Hepatocyte (in vitro differentiated cells): ENCODE results near the gene GPC5. TPM values are rescaled to one million over a fixed set of nuclear protein-coding genes. Genes with fewer than 3 reads are reported as not detected.

Experiments used
- DNase-seq: peaks from one replicate; pipeline ENCODE4 v3.0.0-alpha.2; 2016; ENCODE audit warnings: low spot score
- H2AFZ ChIP-seq: fragments of 200-600 bp; sonication (generic); 2 replicates; pipeline ENCODE4 v1.6.0; 2016; ENCODE audit warnings: antibody characterized with exemption, mild to moderate bottlenecking
- H3K27ac ChIP-seq: fragments of 200-600 bp; sonication (generic); 2 replicates; pipeline ENCODE4 v1.5.1; 2016; ENCODE audit warnings: mild to moderate bottlenecking
- H3K27me3 ChIP-seq: fragments of 200-600 bp; sonication (generic); 2 replicates; pipeline ENCODE4 v1.6.1; 2016
- H3K36me3 ChIP-seq: fragments of 200-600 bp; sonication (generic); replicated peaks from 2 replicates; pipeline ENCODE4 v1.5.1; 2016; ENCODE audit warnings: low read depth; ENCODE audit not compliant: insufficient read depth
- H3K4me1 ChIP-seq: fragments of 200-600 bp; sonication (generic); 2 replicates; pipeline ENCODE4 v1.5.1; 2016; ENCODE audit warnings: mild to moderate bottlenecking, moderate library complexity; ENCODE audit not compliant: insufficient read depth
- H3K4me2 ChIP-seq: fragments of 200-600 bp; sonication (generic); 2 replicates; pipeline ENCODE4 v1.6.0; 2016
- H3K4me3 ChIP-seq: fragments of 200-600 bp; sonication (generic); 2 replicates; pipeline ENCODE4 v1.5.1; 2016; ENCODE audit warnings: mild to moderate bottlenecking
- H3K79me2 ChIP-seq: fragments of 200-600 bp; sonication (generic); 2 replicates; pipeline ENCODE4 v1.6.0; 2017; ENCODE audit warnings: mild to moderate bottlenecking
- H3K9me2 ChIP-seq: fragments of 200-600 bp; sonication (generic); replicated peaks from 2 replicates; pipeline ENCODE4 v1.6.0; 2017; ENCODE audit warnings: mild to moderate bottlenecking; ENCODE audit not compliant: insufficient read depth
- H3K9me3 ChIP-seq: fragments of 200-600 bp; sonication (generic); 2 replicates; pipeline ENCODE4 v1.5.1; 2016; ENCODE audit warnings: low read depth, mild to moderate bottlenecking
- H4K20me1 ChIP-seq: fragments of 200-600 bp; sonication (generic); 2 replicates; pipeline ENCODE4 v1.6.0; 2016; ENCODE audit warnings: mild to moderate bottlenecking; ENCODE audit not compliant: insufficient read depth, poor library complexity, severe bottlenecking
- EZH2 ChIP-seq: fragments of 200-600 bp; sonication (generic); IDR thresholded peaks from 2 replicates; pipeline ENCODE4 v1.6.1; 2016; ENCODE audit warnings: antibody characterized with exemption, mild to moderate bottlenecking, borderline replicate concordance
- EZH2phosphoT487 ChIP-seq: fragments of 200-600 bp; sonication (generic); IDR thresholded peaks from one replicate; pipeline ENCODE4 v1.6.1; 2018; ENCODE audit warnings: antibody characterized with exemption, mild to moderate bottlenecking, low read depth, moderate library complexity; ENCODE audit not compliant: unreplicated experiment, severe bottlenecking
- WGBS: methylation state at CpG from one replicate; pipeline ENCODE4 v1.1.6; 2016; ENCODE audit warnings: low lambda C conversion rate; ENCODE audit errors: missing lambda C conversion rate; 5-methylcytosine and 5-hydroxymethylcytosine counted together
- polyA plus RNA-seq: library from polyadenylated mRNA; unstranded; fragments of >200 nt; fragmentation: Nextera tagmentation; extraction: Ambion mirVana; gene quantifications from 2 replicates; pipeline ENCODE4 v1.2.1, GENCODE V29; 2016
- total RNA-seq: library from RNA; depleted of rRNA; stranded (reverse); fragments of >200 nt; gene quantifications from 2 replicates; pipeline ENCODE4 v1.2.3, GENCODE V29; 2014
- TF ChIP-seq, protein P1 (sequence below): fragments of 200-600 bp; sonication (generic); IDR thresholded peaks from 2 replicates; pipeline ENCODE4 v1.5.1; 2016; ENCODE audit warnings: antibody characterized with exemption, mild to moderate bottlenecking; ENCODE audit not compliant: poor library complexity

Gene GPC5
- total and polyA plus RNA-seq, 2 experiments from 2014 or later: 3.9 to 5.4 TPM

DNA sequence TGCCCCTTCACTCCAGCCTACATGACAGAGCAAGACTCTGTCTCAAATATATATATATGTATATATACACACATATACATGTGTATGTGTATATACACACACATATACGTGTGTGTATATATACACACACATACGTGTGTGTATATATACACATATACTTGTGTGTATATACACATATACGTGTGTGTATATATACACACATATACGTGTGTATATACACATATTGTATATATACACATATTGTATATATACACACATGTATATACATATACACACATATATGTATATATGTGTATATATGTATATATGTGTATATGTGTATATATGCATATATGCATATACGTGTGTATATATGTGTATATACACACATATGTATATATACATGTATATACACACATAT is 173.3 kb downstream of the GPC5 start:
- WGBS: 100% methylated on average over 2 of the region's 5 CpGs

GRCh38 chr13:91572439-91572838 is 174.0 kb downstream of the GPC5 start:
- no peaks in the 10 kb centered on the region for H3K79me2 ChIP-seq
- H3K9me3 ChIP-seq: no peaks in the 10 kb centered on the region
- no peak overlapping the region for H3K27ac ChIP-seq
- no peaks in the 10 kb centered on the region for H3K4me1 ChIP-seq
- no peaks in the 10 kb centered on the region for H3K9me2 ChIP-seq
- TF ChIP-seq EZH2: no peak
- TF ChIP-seq, protein P1, sequence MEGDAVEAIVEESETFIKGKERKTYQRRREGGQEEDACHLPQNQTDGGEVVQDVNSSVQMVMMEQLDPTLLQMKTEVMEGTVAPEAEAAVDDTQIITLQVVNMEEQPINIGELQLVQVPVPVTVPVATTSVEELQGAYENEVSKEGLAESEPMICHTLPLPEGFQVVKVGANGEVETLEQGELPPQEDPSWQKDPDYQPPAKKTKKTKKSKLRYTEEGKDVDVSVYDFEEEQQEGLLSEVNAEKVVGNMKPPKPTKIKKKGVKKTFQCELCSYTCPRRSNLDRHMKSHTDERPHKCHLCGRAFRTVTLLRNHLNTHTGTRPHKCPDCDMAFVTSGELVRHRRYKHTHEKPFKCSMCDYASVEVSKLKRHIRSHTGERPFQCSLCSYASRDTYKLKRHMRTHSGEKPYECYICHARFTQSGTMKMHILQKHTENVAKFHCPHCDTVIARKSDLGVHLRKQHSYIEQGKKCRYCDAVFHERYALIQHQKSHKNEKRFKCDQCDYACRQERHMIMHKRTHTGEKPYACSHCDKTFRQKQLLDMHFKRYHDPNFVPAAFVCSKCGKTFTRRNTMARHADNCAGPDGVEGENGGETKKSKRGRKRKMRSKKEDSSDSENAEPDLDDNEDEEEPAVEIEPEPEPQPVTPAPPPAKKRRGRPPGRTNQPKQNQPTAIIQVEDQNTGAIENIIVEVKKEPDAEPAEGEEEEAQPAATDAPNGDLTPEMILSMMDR: no peak
- no peak for TF ChIP-seq EZH2phosphoT487
- no peaks in the 10 kb centered on the region for H3K36me3 ChIP-seq
- no peak overlapping the region for H3K4me2 ChIP-seq
- H4K20me1 ChIP-seq: no peaks in the 10 kb centered on the region
- H2AFZ ChIP-seq: no peak overlapping the region
- H3K27me3 ChIP-seq: no peaks in the 10 kb centered on the region
- no peak overlapping the region for H3K4me3 ChIP-seq
- DNase-seq: no peak
- 75% methylated on average over 1 of the region's 1 CpG for WGBS

More for the DNA sequence above, 173.3 kb downstream of the GPC5 start:
- DNase-seq: no peak
- no peaks in the 10 kb centered on the region for H4K20me1 ChIP-seq
- no peak overlapping the region for H3K4me3 ChIP-seq
- no peaks in the 10 kb centered on the region for H3K27me3 ChIP-seq
- H3K4me1 ChIP-seq: no peaks in the 10 kb centered on the region
- H3K9me3 ChIP-seq: no peaks in the 10 kb centered on the region
- no peak overlapping the region for H3K27ac ChIP-seq
- no peak overlapping the region for H2AFZ ChIP-seq
- H3K4me2 ChIP-seq: no peak overlapping the region
- H3K36me3 ChIP-seq: no peaks in the 10 kb centered on the region
- TF ChIP-seq, protein P1: no peak
- TF ChIP-seq EZH2: no peak
- no peak for TF ChIP-seq EZH2phosphoT487
- no peaks in the 10 kb centered on the region for H3K9me2 ChIP-seq
- no peaks in the 10 kb centered on the region for H3K79me2 ChIP-seq

- Histone ChIP-seq H3K4me1 (no peaks in the 10 kb centered on the region), H3K27me3 (no peaks in the 10 kb centered on the region), H3K4me2 (no peak overlapping the region), H3K9me3 (no peaks in the 10 kb centered on the region), H3K79me2 (no peaks in the 10 kb centered on the region), H3K4me3 (no peak overlapping the region), H3K27ac (no peak overlapping the region), H4K20me1 (no peaks in the 10 kb centered on the region), H2AFZ (no peak overlapping the region), H3K9me2 (no peaks in the 10 kb centered on the region), H3K36me3 (no peaks in the 10 kb centered on the region)
- WGBS: 88% methylated on average over 9 of the region's 9 CpGs
- TF ChIP-seq EZH2phosphoT487 (no peak), EZH2 (no peak)
- TF ChIP-seq, protein P1: no peak
- no peak for DNase-seq
Observed at GRCh38 chr13:91572944-91573598, 174.7 kb downstream of the GPC5 start.
